Loucy (cell line): Measurements from ENCODE around the gene DNLZ.
A peak's percentile ranks its signal among the peaks of the same experiment; 100 is the strongest.

Source experiments
- H2AFZ ChIP-seq: fragments of 200-600 bp; sonication (generic); 2 replicates; pipeline ENCODE4 v1.6.0; 2016; ENCODE audit warnings: antibody characterized with exemption, mild to moderate bottlenecking, low read length, moderate library complexity
- H3F3A ChIP-seq: fragments of 200-600 bp; 2 replicates; pipeline ENCODE4 v1.6.0; 2016; ENCODE audit warnings: antibody characterized with exemption, low read depth, mild to moderate bottlenecking
- H3K27me3 ChIP-seq: fragments of 200-600 bp; sonication (generic); 2 replicates; pipeline ENCODE4 v1.6.1; 2014; ENCODE audit warnings: low read length, mild to moderate bottlenecking; ENCODE audit not compliant: insufficient read depth, poor library complexity, severe bottlenecking
- H3K36me3 ChIP-seq: fragments of 200-600 bp; sonication (generic); 2 replicates; pipeline ENCODE4 v1.6.1; 2016; ENCODE audit warnings: low read length; ENCODE audit not compliant: insufficient read depth
- H3K4me1 ChIP-seq: fragments of 200-600 bp; sonication (generic); 2 replicates; pipeline ENCODE4 v1.5.1; 2014; ENCODE audit warnings: low read length, mild to moderate bottlenecking; ENCODE audit not compliant: insufficient read depth, poor library complexity, severe bottlenecking
- H3K4me2 ChIP-seq: fragments of 200-600 bp; sonication (generic); 2 replicates; pipeline ENCODE4 v1.6.0; 2014; ENCODE audit warnings: antibody characterized with exemption, low read length, low read depth, mild to moderate bottlenecking; ENCODE audit not compliant: poor library complexity, severe bottlenecking
- H3K4me3 ChIP-seq: fragments of 200-600 bp; sonication (generic); 2 replicates; pipeline ENCODE4 v1.5.1; 2014; ENCODE audit warnings: low read length, mild to moderate bottlenecking, mixed read lengths; ENCODE audit not compliant: poor library complexity, severe bottlenecking
- H3K79me2 ChIP-seq: fragments of 200-600 bp; sonication (generic); 2 replicates; pipeline ENCODE4 v1.6.1; 2014; ENCODE audit warnings: low read length; ENCODE audit not compliant: insufficient read depth
- H3K9ac ChIP-seq: fragments of 200-600 bp; sonication (generic); 2 replicates; pipeline ENCODE4 v1.6.0; 2014; ENCODE audit warnings: mild to moderate bottlenecking, low read depth, low read length, moderate library complexity; ENCODE audit not compliant: poor library complexity, severe bottlenecking
- H3K9me2 ChIP-seq: fragments of 200-600 bp; sonication (generic); replicated peaks from 2 replicates; pipeline ENCODE4 v1.6.1; 2016; ENCODE audit warnings: low read depth, low read length, mixed read lengths
- H3K9me3 ChIP-seq: fragments of 200-600 bp; sonication (generic); 2 replicates; pipeline ENCODE4 v1.6.1; 2014; ENCODE audit warnings: mild to moderate bottlenecking, antibody characterized with exemption, low read length, low read depth; ENCODE audit not compliant: insufficient read depth
- H4K20me1 ChIP-seq: fragments of 200-600 bp; sonication (generic); 2 replicates; pipeline ENCODE4 v1.6.0; 2014; ENCODE audit warnings: antibody characterized with exemption, low read length, mild to moderate bottlenecking; ENCODE audit not compliant: insufficient read depth, poor library complexity, severe bottlenecking
- EZH2phosphoT487 ChIP-seq: fragments of 200-600 bp; IDR thresholded peaks from 2 replicates; pipeline ENCODE4 v1.6.1; 2018; ENCODE audit warnings: antibody characterized with exemption, mild to moderate bottlenecking, moderate library complexity, borderline replicate concordance
- TF ChIP-seq, protein P1 (sequence below): fragments of 200-600 bp; sonication (generic); conservative IDR thresholded peaks from 2 replicates; pipeline ENCODE4 v1.5.1; 2014; ENCODE audit warnings: mild to moderate bottlenecking, antibody characterized with exemption, low read length

The DNLZ gene

DNA sequence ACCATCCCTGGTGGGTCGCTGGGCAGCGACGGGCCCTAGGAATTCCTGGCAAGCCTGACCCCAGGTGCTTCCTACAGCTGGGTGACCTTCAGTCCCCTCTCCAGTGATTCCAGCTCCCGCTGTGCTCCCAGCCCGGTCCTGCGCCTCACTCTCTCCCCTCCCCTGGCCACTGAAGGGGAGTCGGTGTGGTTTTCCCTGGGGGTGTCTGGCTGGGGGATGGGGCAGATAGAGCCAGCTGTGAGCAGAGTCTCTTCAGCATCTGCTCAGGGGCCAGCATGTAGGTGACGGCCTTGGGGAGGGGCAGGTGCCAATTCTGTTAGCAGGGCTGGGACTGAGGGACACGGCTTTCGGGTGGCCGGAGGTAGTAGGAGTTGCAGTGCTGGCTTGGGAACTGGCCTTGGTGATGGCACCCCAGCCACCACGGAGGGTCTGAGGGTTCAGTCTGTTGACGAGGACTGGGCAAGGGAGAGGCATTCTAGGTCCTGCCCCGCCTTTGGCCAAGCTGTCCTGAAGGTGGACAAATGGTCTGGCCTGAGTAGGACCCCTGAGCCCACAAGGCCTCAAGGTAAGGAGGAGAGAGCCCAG lies 33.0 kb downstream of the DNLZ start:
- H2AFZ ChIP-seq = no peak overlapping the region
- H3K79me2 ChIP-seq = peaks cover 28% of the 10 kb centered on the region
- H3K36me3 ChIP-seq = no peaks in the 10 kb centered on the region
- peaks cover 10% of the 10 kb centered on the region for H4K20me1 ChIP-seq
- H3F3A ChIP-seq = no peaks in the 10 kb centered on the region
- H3K9me3 ChIP-seq = no peaks in the 10 kb centered on the region
- TF ChIP-seq EZH2phosphoT487 = no peak
- TF ChIP-seq, protein P1, sequence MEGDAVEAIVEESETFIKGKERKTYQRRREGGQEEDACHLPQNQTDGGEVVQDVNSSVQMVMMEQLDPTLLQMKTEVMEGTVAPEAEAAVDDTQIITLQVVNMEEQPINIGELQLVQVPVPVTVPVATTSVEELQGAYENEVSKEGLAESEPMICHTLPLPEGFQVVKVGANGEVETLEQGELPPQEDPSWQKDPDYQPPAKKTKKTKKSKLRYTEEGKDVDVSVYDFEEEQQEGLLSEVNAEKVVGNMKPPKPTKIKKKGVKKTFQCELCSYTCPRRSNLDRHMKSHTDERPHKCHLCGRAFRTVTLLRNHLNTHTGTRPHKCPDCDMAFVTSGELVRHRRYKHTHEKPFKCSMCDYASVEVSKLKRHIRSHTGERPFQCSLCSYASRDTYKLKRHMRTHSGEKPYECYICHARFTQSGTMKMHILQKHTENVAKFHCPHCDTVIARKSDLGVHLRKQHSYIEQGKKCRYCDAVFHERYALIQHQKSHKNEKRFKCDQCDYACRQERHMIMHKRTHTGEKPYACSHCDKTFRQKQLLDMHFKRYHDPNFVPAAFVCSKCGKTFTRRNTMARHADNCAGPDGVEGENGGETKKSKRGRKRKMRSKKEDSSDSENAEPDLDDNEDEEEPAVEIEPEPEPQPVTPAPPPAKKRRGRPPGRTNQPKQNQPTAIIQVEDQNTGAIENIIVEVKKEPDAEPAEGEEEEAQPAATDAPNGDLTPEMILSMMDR = no peak
- peak overlapping the region; percentile 16 for H3K4me2 ChIP-seq
- H3K27me3 ChIP-seq = no peaks in the 10 kb centered on the region
- no peak overlapping the region for H3K4me3 ChIP-seq
- H3K9ac ChIP-seq = no peak overlapping the region
- H3K4me1 ChIP-seq = peaks cover 25% of the 10 kb centered on the region
- H3K9me2 ChIP-seq = no peaks in the 10 kb centered on the region

DNA sequence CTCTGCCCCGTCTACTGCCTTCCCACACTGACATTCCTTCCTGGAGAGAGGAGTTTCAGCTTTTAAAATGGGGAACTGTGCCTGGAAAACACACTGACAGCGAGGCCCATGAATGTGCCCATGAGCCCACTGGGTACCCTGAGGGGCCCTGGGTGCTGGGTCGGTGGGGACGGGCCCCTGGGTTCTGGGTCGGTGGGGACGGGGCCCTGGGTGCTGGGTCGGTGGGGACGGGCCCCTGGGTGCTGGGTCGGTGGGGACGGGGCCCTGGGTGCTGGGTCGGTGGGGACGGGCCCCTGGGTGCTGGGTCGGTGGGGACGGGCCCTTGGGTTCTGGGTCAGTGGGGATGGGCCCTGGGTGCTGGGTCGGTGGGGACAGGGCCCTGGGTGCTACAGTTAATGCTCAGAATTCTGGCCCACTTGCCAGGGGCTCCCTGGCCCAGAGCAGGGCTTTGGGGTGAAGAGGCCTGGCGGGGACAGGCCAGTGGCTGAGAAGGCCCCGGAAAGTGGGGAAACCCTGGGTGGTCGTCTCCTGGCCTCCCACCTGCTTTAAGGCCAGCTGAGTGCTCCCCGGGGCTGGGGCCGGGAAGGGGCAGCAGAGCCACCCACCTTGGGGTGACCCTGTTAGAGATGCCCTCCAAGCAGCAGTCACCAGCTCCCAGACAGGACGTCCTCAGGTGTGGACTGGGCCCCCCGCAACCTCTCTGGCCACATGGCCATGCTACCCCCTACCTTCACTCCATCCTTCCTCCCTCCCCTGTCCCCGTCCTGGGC lies 33.7 kb downstream of the DNLZ start:
- no peaks in the 10 kb centered on the region for H3F3A ChIP-seq
- peak overlapping the region; percentile 98 for H3K4me2 ChIP-seq
- H3K4me3 ChIP-seq = peak overlapping the region; percentile 93
- TF ChIP-seq EZH2phosphoT487 = no peak
- TF ChIP-seq, protein P1 = no peak
- peak overlapping the region; percentile 82 for H3K9ac ChIP-seq
- H3K9me3 ChIP-seq = no peaks in the 10 kb centered on the region
- no peak overlapping the region for H2AFZ ChIP-seq
- H3K79me2 ChIP-seq = peaks cover 28% of the 10 kb centered on the region
- no peaks in the 10 kb centered on the region for H3K9me2 ChIP-seq
- H3K4me1 ChIP-seq = peaks cover 25% of the 10 kb centered on the region
- H4K20me1 ChIP-seq = peaks cover 10% of the 10 kb centered on the region
- H3K27me3 ChIP-seq = no peaks in the 10 kb centered on the region
- no peaks in the 10 kb centered on the region for H3K36me3 ChIP-seq

DNA sequence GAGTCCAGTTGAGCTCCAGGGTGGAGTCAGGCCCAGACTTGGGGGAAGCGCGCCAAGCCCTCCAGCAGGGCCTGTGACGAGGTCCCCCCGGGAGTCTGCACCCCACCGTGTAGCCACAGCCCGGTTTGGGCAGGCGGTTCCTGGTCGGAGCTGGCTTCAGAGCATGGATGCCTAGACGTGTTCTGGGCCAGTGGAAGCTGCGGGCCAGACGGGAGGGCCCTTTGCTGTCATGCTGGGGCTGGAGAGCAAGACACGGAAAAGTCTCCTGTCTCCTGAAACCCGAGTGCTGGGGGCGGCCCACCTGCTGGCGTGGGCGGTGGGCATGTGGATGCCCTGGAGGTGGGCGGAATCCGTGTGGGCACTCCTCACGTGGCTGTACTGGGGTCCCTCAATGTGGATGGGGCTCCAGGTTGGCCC lies 34.3 kb downstream of the DNLZ start:
- Histone ChIP-seq H3K27me3 (no peaks in the 10 kb centered on the region), H3K9ac (peak overlapping the region; percentile 82), H4K20me1 (peaks cover 10% of the 10 kb centered on the region)

More for the DNA sequence above, 34.3 kb downstream of the DNLZ start:
- TF ChIP-seq, protein P1 = no peak
- TF ChIP-seq EZH2phosphoT487 = no peak
- Histone ChIP-seq H3K79me2 (peaks cover 28% of the 10 kb centered on the region), H3K4me3 (peak overlapping the region; percentile 93), H3K9me2 (no peaks in the 10 kb centered on the region), H3K36me3 (no peaks in the 10 kb centered on the region), H3K4me2 (peak overlapping the region; percentile 98), H2AFZ (no peak overlapping the region), H3K9me3 (no peaks in the 10 kb centered on the region), H3F3A (no peaks in the 10 kb centered on the region), H3K4me1 (peaks cover 25% of the 10 kb centered on the region)
